K562 (cell line): ENCODE results near the gene CS. TPM values are rescaled to one million over a fixed set of nuclear protein-coding genes. Genes with fewer than 3 reads are reported as not detected.

Experiments used
- CBX2 ChIP-seq: fragments of 200-600 bp; sonication (generic); IDR thresholded peaks from one replicate; pipeline ENCODE4 v1.6.1; 2012; ENCODE audit warnings: mild to moderate bottlenecking, low read length, inconsistent platforms; ENCODE audit not compliant: insufficient read depth, poor library complexity, severe bottlenecking
- CREB1 ChIP-seq, 2 experiments: sonication (generic) in 1 of 2; formaldehyde crosslinking in 1 of 2; IDR thresholded peaks; 2 replicates each; pipeline versions ENCODE4 v1.6.1 to v1.8.0; 2012 to 2022; ENCODE audit warnings: inconsistent platforms in 1 of 2, mild to moderate bottlenecking in 1 of 2, missing genetic modification reagents in 1 of 2, moderate library complexity in 1 of 2
- DPF2 ChIP-seq: fragments of 450-650 bp; IDR thresholded peaks from 2 replicates; pipeline ENCODE4 v1.6.1; 2016
- EHMT2 ChIP-seq: fragments of 450-650 bp; IDR thresholded peaks from 2 replicates; pipeline ENCODE4 v1.6.1; 2018; ENCODE audit warnings: antibody characterized with exemption
- EP300 ChIP-seq: IDR thresholded peaks from 2 replicates; pipeline ENCODE4 v1.6.1; 2012; ENCODE audit warnings: low read length, improper control_type of control experiment
- GABPA ChIP-seq: fragments of 200-800 bp; sonication (Bioruptor generic); conservative IDR thresholded peaks from 2 replicates; pipeline ENCODE4 v1.6.1; 2016; ENCODE audit warnings: low read depth, missing genetic modification characterization, missing compliant biosample characterization
- GATAD2A ChIP-seq: fragments of 450-650 bp; IDR thresholded peaks from 2 replicates; pipeline ENCODE4 v1.6.1; 2017
- HCFC1 ChIP-seq: IDR thresholded peaks from 2 replicates; pipeline ENCODE4 v1.6.1; 2012; ENCODE audit warnings: low read depth, low read length, improper control_type of control experiment
- JUNB ChIP-seq: fragments of 450-650 bp; formaldehyde crosslinking; conservative IDR thresholded peaks from 2 replicates; pipeline ENCODE4 v1.4.0; 2020; ENCODE audit warnings: mild to moderate bottlenecking
- L3MBTL2 ChIP-seq: fragments of 450-650 bp; IDR thresholded peaks from 2 replicates; pipeline ENCODE4 v1.6.1; 2016; ENCODE audit warnings: mild to moderate bottlenecking, moderate library complexity
- NRF1 ChIP-seq, 2 experiments: fragments of 450-650 bp; IDR thresholded peaks in 1 of 2; conservative IDR thresholded peaks in 1 of 2; 2 replicates each; pipeline ENCODE4 v1.6.1; 2014; ENCODE audit warnings: mild to moderate bottlenecking in 2 of 2
- PCBP1 ChIP-seq: fragments of 200-400 bp; formaldehyde crosslinking; IDR thresholded peaks from 2 replicates; pipeline ENCODE4 v1.6.1; 2018; ENCODE audit warnings: mild to moderate bottlenecking, low read depth, low read length; ENCODE audit not compliant: poor library complexity, severe bottlenecking
- SMARCB1 ChIP-seq: IDR thresholded peaks from 2 replicates; pipeline ENCODE4 v1.6.1; 2011; ENCODE audit warnings: improper control_type of control experiment, low read depth; ENCODE audit not compliant: insufficient read length
- SNIP1 ChIP-seq: fragments of 450-650 bp; IDR thresholded peaks from 2 replicates; pipeline ENCODE4 v1.7.1; 2017; ENCODE audit warnings: low read depth, mild to moderate bottlenecking
- ZNF175 ChIP-seq: fragments of 200-800 bp; sonication (Bioruptor generic); IDR thresholded peaks from 2 replicates; pipeline ENCODE4 v1.6.1; 2016; ENCODE audit warnings: low read depth, mild to moderate bottlenecking, missing genetic modification characterization, missing compliant biosample characterization
- polyA plus RNA-seq, 8 experiments: library from polyadenylated mRNA; depleted of rRNA in 4 of 8; stranded (reverse) in 5 of 8; unstranded in 3 of 8; fragments of >200 nt; fragmentation: Nextera tagmentation in 2 of 8; fragmentation: Illumina TruSeq in 1 of 8; extraction: Ambion mirVana in 2 of 8; extraction: Trizol in 1 of 8; gene quantifications; 2 replicates each; pipeline versions ENCODE4 v1.2.1 to v1.2.3, GENCODE V29; 2011 to 2014; ENCODE audit warnings: inconsistent platforms in 1 of 8, missing spikeins in 1 of 8
- total RNA-seq, 7 experiments: library from RNA; depleted of rRNA in 6 of 7; stranded (reverse); fragments of >200 nt in 6 of 7; fragmentation: Illumina TruSeq in 2 of 7; extraction: Trizol in 2 of 7; gene quantifications; 2 replicates each; pipeline versions ENCODE4 v1.2.1 to v1.2.3, GENCODE V29; 2011 to 2021; ENCODE audit warnings: low replicate concordance in 1 of 7
- TF ChIP-seq, protein P1 (sequence below), 2 experiments: fragments of 450-650 bp in 1 of 2; sonication (generic) in 1 of 2; formaldehyde crosslinking in 1 of 2; IDR thresholded peaks; 2 replicates each; pipeline versions ENCODE4 v1.7.1 to v1.9.0; 2016 to 2022; ENCODE audit warnings: inconsistent platforms in 1 of 2, mild to moderate bottlenecking in 1 of 2, missing genetic modification reagents in 1 of 2
- TF ChIP-seq, protein P2 (sequence below): fragments of 450-650 bp; IDR thresholded peaks from 2 replicates; pipeline ENCODE4 v1.6.1; 2016; ENCODE audit warnings: borderline replicate concordance

CS gene
- total and polyA plus RNA-seq, 9 of the 15 experiments (the other 6 are each of a cell fraction or from before 2014, with no cell fraction given): 99.9 to 390 (median 149) TPM

GRCh38 chr12:56224102-56224701, 75.9 kb downstream of the CS start, which contains the start of gene NABP2 (continued):
- TF ChIP-seq, protein P1, sequence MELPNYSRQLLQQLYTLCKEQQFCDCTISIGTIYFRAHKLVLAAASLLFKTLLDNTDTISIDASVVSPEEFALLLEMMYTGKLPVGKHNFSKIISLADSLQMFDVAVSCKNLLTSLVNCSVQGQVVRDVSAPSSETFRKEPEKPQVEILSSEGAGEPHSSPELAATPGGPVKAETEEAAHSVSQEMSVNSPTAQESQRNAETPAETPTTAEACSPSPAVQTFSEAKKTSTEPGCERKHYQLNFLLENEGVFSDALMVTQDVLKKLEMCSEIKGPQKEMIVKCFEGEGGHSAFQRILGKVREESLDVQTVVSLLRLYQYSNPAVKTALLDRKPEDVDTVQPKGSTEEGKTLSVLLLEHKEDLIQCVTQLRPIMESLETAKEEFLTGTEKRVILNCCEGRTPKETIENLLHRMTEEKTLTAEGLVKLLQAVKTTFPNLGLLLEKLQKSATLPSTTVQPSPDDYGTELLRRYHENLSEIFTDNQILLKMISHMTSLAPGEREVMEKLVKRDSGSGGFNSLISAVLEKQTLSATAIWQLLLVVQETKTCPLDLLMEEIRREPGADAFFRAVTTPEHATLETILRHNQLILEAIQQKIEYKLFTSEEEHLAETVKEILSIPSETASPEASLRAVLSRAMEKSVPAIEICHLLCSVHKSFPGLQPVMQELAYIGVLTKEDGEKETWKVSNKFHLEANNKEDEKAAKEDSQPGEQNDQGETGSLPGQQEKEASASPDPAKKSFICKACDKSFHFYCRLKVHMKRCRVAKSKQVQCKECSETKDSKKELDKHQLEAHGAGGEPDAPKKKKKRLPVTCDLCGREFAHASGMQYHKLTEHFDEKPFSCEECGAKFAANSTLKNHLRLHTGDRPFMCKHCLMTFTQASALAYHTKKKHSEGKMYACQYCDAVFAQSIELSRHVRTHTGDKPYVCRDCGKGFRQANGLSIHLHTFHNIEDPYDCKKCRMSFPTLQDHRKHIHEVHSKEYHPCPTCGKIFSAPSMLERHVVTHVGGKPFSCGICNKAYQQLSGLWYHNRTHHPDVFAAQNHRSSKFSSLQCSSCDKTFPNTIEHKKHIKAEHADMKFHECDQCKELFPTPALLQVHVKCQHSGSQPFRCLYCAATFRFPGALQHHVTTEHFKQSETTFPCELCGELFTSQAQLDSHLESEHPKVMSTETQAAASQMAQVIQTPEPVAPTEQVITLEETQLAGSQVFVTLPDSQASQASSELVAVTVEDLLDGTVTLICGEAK (IDR thresholded peaks at IDR 0.05): peak; percentile 93
- TF ChIP-seq, protein P1 (CRISPR knock-in tag; IDR thresholded peaks at IDR 0.05): no peak
- TF ChIP-seq DPF2 (0 out of 2 replicates have a peak, but pooled peaks have one; percentile 5), GATAD2A (0 out of 2 replicates have a peak, but pooled peaks have one; percentile 65), CREB1 (IDR thresholded peaks at IDR 0.05) (peak; percentile 45), CREB1 (CRISPR knock-in tag; IDR thresholded peaks at IDR 0.05) (peak; percentile 78), EP300 (0 out of 2 replicates have a peak, but pooled peaks have one; percentile 29), GABPA (tag) (peak; percentile 94), CBX2 (no peak), PCBP1 (peak; percentile 80), L3MBTL2 (peak; percentile 93), JUNB (no peak), SMARCB1 (no peak), HCFC1 (peak; percentile 71), ZNF175 (0 out of 2 replicates have a peak, but pooled peaks have one; percentile 45), EHMT2 (peak; percentile 44), NRF1 (conservative IDR thresholded peaks at IDR 0.05 in 1 of 2, IDR thresholded peaks at IDR 0.05 in 1 of 2) (peak; percentile 75 to 79), SNIP1 (no peak)
- TF ChIP-seq, protein P2, sequence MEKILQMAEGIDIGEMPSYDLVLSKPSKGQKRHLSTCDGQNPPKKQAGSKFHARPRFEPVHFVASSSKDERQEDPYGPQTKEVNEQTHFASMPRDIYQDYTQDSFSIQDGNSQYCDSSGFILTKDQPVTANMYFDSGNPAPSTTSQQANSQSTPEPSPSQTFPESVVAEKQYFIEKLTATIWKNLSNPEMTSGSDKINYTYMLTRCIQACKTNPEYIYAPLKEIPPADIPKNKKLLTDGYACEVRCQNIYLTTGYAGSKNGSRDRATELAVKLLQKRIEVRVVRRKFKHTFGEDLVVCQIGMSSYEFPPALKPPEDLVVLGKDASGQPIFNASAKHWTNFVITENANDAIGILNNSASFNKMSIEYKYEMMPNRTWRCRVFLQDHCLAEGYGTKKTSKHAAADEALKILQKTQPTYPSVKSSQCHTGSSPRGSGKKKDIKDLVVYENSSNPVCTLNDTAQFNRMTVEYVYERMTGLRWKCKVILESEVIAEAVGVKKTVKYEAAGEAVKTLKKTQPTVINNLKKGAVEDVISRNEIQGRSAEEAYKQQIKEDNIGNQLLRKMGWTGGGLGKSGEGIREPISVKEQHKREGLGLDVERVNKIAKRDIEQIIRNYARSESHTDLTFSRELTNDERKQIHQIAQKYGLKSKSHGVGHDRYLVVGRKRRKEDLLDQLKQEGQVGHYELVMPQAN: no peak; the same call in 1 of the 2 replicates
